Adipocyte (in vitro differentiated cells): Measurements from ENCODE around the gene SLC2A9.

Source experiments
- DNase-seq: peaks from one replicate; pipeline ENCODE4 v3.0.0-alpha.2; 2015; ENCODE audit warnings: low read depth
- H3K27me3 ChIP-seq: replicated peaks from 2 replicates; pipeline ENCODE4 v1.7.0; 2013; ENCODE audit warnings: mild to moderate bottlenecking, low read length, moderate library complexity; ENCODE audit not compliant: control insufficient read depth, insufficient read depth
- H3K36me3 ChIP-seq: 2 replicates; pipeline ENCODE4 v1.7.0; 2013; ENCODE audit warnings: low read length, mild to moderate bottlenecking, moderate library complexity; ENCODE audit not compliant: control insufficient read depth, insufficient read depth, severe bottlenecking
- H3K4me1 ChIP-seq: 2 replicates; pipeline ENCODE4 v1.7.0; 2013; ENCODE audit warnings: mild to moderate bottlenecking, low read length, moderate library complexity; ENCODE audit not compliant: control insufficient read depth, insufficient read depth
- H3K4me3 ChIP-seq: 2 replicates; pipeline ENCODE4 v1.7.0; 2013; ENCODE audit warnings: mild to moderate bottlenecking, low read length, moderate library complexity
- H3K9ac ChIP-seq: 2 replicates; pipeline ENCODE4 v1.7.0; 2013; ENCODE audit warnings: mild to moderate bottlenecking, low read length, moderate library complexity
- H3K9me3 ChIP-seq: 2 replicates; pipeline ENCODE4 v1.7.0; 2013; ENCODE audit warnings: mild to moderate bottlenecking, low read length, moderate library complexity; ENCODE audit not compliant: control insufficient read depth

SLC2A9 gene

GRCh38 chr4:9898596-9899305 lies 122.5 kb downstream of the SLC2A9 start:
- H3K36me3 ChIP-seq, result no peaks in the 10 kb centered on the region
- peaks cover 22% of the 10 kb centered on the region for H3K27me3 ChIP-seq
- H3K9me3 ChIP-seq, result no peaks in the 10 kb centered on the region
- H3K4me1 ChIP-seq, result no peaks in the 10 kb centered on the region
- no peak overlapping the region for H3K4me3 ChIP-seq
- peak; percentile 5 for DNase-seq
- H3K9ac ChIP-seq, result no peak overlapping the region

- no peak for DNase-seq
- Histone ChIP-seq H3K4me1 (no peaks in the 10 kb centered on the region), H3K27me3 (peaks cover 33% of the 10 kb centered on the region)
These were observed 126.0 kb downstream of the SLC2A9 start for GRCh38 chr4:9895333-9895705.

GRCh38 chr4:9894644-9895332 lies 126.5 kb downstream of the SLC2A9 start:
- no peak overlapping the region for H3K9ac ChIP-seq
- H3K4me1 ChIP-seq, result no peaks in the 10 kb centered on the region
- H3K4me3 ChIP-seq, result no peak overlapping the region
- H3K9me3 ChIP-seq, result no peaks in the 10 kb centered on the region
- no peak for DNase-seq
- H3K27me3 ChIP-seq, result peaks cover 32% of the 10 kb centered on the region
- H3K36me3 ChIP-seq, result no peaks in the 10 kb centered on the region

More at GRCh38 chr4:9895333-9895705, 126.0 kb downstream of the SLC2A9 start:
- no peaks in the 10 kb centered on the region for H3K9me3 ChIP-seq
- no peak overlapping the region for H3K9ac ChIP-seq
- H3K4me3 ChIP-seq, result no peak overlapping the region
- H3K36me3 ChIP-seq, result no peaks in the 10 kb centered on the region

- Histone ChIP-seq H3K4me1 (no peaks in the 10 kb centered on the region), H3K9ac (no peak overlapping the region), H3K27me3 (peaks cover 38% of the 10 kb centered on the region), H3K9me3 (no peaks in the 10 kb centered on the region), H3K36me3 (no peaks in the 10 kb centered on the region), H3K4me3 (no peak overlapping the region)
- no peak for DNase-seq
These were observed 127.8 kb downstream of the SLC2A9 start for GRCh38 chr4:9893329-9894108.

GRCh38 chr4:9891740-9892139 lies 129.6 kb downstream of the SLC2A9 start:
- H3K36me3 ChIP-seq, result no peaks in the 10 kb centered on the region
- no peaks in the 10 kb centered on the region for H3K9me3 ChIP-seq
- DNase-seq, result no peak
- no peaks in the 10 kb centered on the region for H3K4me1 ChIP-seq
- H3K9ac ChIP-seq, result no peak overlapping the region
- peaks cover 39% of the 10 kb centered on the region for H3K27me3 ChIP-seq
- no peak overlapping the region for H3K4me3 ChIP-seq

GRCh38 chr4:9891056-9891455 lies 130.2 kb downstream of the SLC2A9 start:
- peaks cover 39% of the 10 kb centered on the region for H3K27me3 ChIP-seq
- H3K9me3 ChIP-seq, result no peaks in the 10 kb centered on the region
- no peak for DNase-seq
- no peaks in the 10 kb centered on the region for H3K36me3 ChIP-seq
- no peaks in the 10 kb centered on the region for H3K4me1 ChIP-seq
- H3K4me3 ChIP-seq, result no peak overlapping the region
- H3K9ac ChIP-seq, result no peak overlapping the region

GRCh38 chr4:9889306-9889705 lies 132.0 kb downstream of the SLC2A9 start:
- Histone ChIP-seq H3K36me3 (no peaks in the 10 kb centered on the region), H3K27me3 (peaks cover 28% of the 10 kb centered on the region), H3K4me1 (no peaks in the 10 kb centered on the region), H3K9ac (no peak overlapping the region), H3K9me3 (no peaks in the 10 kb centered on the region), H3K4me3 (no peak overlapping the region)
- DNase-seq, result no peak

GRCh38 chr4:9885958-9886357 lies 135.3 kb downstream of the SLC2A9 start:
- no peak for DNase-seq
- no peaks in the 10 kb centered on the region for H3K36me3 ChIP-seq
- H3K9me3 ChIP-seq, result no peaks in the 10 kb centered on the region
- H3K9ac ChIP-seq, result no peak overlapping the region
- H3K4me1 ChIP-seq, result peaks cover 3% of the 10 kb centered on the region
- H3K27me3 ChIP-seq, result peaks cover 25% of the 10 kb centered on the region
- no peak overlapping the region for H3K4me3 ChIP-seq

GRCh38 chr4:9880406-9881197 lies 140.7 kb downstream of the SLC2A9 start:
- no peaks in the 10 kb centered on the region for H3K9me3 ChIP-seq
- no peaks in the 10 kb centered on the region for H3K36me3 ChIP-seq
- H3K27me3 ChIP-seq, result peaks cover 27% of the 10 kb centered on the region
- H3K9ac ChIP-seq, result no peak overlapping the region
- peaks cover 9% of the 10 kb centered on the region for H3K4me1 ChIP-seq
- DNase-seq, result no peak
- H3K4me3 ChIP-seq, result no peak overlapping the region

- no peaks in the 10 kb centered on the region for H3K9me3 ChIP-seq
- no peak overlapping the region for H3K4me3 ChIP-seq
- H3K4me1 ChIP-seq, result peaks cover 9% of the 10 kb centered on the region
- peaks cover 21% of the 10 kb centered on the region for H3K27me3 ChIP-seq
- no peak overlapping the region for H3K9ac ChIP-seq
- H3K36me3 ChIP-seq, result no peaks in the 10 kb centered on the region
- DNase-seq, result no peak
These were observed 144.2 kb downstream of the SLC2A9 start for GRCh38 chr4:9877123-9877522.

- no peak overlapping the region for H3K4me3 ChIP-seq
- H3K9ac ChIP-seq, result no peak overlapping the region
- H3K4me1 ChIP-seq, result peaks cover 2% of the 10 kb centered on the region
- no peak for DNase-seq
- H3K9me3 ChIP-seq, result no peaks in the 10 kb centered on the region
- peaks cover 21% of the 10 kb centered on the region for H3K27me3 ChIP-seq
- no peaks in the 10 kb centered on the region for H3K36me3 ChIP-seq
These were observed 145.8 kb downstream of the SLC2A9 start for GRCh38 chr4:9875516-9875915.
